SHP77 (cell line): ENCODE measurements around the gene PPP6C.
"Not testable (repeated sequence)": the region's sequence is repeated elsewhere in the genome, so short reads cannot be mapped to it uniquely, and the experiment has no call there.

Source experiments
- DNase-seq, 2 experiments: peaks; one replicate each; lab custom pipeline; 2025; lab: John Stamatoyannopoulos, UW

PPP6C gene

DNA sequence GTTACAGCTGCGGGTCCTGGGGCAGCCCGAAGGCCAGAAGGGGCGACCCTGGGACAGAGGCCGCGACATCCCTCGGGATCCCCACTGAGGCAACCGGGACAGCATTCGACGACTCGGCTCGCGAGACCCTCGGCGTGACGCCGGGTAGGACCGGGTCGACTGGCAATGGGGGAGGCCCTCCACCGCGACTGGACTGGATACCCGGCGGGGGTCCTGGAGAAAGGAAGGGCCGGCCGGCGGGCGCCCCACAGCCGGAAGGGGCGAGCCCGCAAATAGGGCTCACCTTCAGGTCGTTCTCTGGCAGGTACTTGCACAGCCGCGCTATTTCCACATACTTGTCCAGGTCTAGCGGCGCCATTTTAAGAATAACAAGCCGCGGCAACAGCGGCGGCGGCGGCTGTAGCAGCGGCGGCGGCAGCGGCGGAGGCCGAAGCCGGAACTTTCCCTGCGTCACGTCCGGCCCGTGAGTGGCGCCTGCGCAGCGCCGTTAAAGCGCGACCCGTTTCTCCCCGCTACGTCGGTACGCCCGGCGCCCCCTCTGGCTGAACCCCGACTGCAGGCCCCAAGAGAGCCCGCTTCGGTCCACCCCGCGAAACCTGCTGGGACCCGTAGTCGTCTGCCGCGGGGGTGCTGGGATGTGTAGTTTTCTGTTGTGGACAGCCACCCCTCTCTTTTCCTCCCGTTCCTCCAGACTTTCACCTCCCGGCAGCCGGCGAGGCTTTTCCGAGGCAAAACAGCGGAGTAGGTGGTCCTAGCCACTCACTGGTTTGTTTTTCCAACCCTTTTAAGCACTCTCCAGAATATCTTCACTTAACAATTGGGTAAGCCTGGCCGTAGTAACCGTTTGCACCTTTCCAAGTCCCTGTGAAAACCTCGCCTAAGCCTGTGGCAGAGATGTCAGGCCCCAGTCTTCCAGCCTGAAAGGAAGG, at the start of gene PPP6C:
PPP6C (minus strand) TSS at position 443 of the 929 bp plus-strand sequence; CDS start at position 358, 85 bp downstream.
- DNase-seq = peak; percentile 94 to 97

DNA sequence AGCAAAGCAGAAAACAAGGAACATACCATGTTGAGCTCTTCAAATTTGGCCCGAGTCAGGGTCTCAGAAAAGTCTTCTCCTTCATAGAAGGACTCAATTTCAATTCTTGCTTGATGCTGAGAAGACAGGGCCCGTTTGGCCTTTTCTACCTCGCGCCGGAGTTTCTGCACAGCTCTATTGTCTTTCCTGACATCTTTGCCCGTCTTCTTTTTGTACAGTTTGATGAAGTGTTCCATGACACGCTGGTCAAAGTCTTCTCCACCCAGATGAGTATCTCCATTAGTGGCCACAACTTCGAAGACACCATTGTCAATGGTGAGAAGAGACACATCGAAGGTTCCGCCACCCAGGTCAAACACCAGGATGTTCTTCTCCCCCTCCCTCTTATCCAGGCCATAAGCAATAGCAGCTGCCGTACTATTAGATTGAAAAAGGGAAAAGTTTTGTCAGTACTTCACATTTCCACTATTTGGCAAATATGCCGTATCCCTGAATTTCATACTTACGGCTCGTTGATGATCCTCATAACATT, 49.4 kb upstream of the PPP6C start:
- no peak for DNase-seq

DNA sequence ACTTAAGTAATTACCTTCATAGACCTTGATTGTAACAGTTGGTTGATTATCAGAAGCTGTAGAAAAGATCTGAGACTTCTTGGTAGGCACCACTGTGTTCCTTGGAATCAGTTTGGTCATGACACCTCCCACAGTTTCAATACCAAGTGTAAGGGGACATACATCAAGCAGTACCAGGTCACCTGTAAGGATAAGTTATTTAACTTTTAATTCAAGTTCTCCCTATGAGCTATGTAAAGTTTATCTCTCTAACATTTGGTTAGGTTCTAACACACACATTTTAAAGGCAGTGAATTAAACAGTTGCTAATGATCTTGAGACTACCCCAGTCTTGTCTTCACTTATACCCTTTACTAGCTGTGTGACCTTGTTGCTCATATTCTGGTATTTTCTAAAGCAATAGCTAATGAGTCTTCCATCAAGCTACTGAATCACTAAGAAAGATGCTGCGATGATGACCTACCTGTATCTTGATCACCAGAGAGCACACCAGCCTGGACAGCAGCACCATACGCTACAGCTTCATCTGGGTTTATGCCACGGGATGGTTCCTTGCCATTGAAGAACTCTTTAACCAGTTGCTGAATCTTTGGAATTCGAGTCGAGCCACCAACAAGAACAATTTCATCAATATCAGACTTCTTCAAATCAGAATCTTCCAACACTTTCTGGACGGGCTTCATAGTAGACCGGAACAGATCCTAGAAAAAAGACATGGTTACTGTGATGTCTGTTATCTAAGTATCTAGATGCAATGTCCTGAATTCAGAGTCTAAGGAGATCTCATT, 48.7 kb upstream of the PPP6C start:
- no peak for DNase-seq

DNA sequence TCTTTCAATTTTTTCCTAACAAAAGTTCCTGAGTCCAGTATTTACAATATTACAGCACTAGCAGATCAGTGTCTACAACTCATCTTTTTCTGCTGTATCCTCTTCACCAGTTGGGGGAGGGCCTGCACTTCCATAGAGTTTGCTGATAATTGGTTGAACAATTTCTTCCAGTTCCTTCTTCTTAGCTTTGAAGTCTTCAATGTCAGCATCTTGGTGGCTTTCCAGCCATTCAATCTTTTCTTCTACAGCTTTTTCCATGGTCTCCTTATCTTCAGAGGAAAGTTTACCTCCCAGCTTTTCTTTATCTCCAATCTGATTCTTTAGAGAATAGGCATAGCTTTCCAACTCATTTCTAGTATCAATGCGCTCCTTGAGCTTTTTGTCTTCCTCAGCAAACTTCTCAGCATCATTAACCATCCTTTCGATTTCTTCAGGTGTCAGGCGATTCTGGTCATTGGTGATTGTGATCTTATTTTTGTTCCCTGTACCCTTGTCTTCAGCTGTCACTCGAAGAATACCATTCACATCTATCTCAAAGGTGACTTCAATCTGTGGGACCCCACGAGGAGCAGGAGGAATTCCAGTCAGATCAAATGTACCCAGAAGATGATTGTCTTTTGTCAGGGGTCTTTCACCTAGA, 47.0 kb upstream of the PPP6C start:
- DNase-seq = not testable (repeated sequence)

DNA sequence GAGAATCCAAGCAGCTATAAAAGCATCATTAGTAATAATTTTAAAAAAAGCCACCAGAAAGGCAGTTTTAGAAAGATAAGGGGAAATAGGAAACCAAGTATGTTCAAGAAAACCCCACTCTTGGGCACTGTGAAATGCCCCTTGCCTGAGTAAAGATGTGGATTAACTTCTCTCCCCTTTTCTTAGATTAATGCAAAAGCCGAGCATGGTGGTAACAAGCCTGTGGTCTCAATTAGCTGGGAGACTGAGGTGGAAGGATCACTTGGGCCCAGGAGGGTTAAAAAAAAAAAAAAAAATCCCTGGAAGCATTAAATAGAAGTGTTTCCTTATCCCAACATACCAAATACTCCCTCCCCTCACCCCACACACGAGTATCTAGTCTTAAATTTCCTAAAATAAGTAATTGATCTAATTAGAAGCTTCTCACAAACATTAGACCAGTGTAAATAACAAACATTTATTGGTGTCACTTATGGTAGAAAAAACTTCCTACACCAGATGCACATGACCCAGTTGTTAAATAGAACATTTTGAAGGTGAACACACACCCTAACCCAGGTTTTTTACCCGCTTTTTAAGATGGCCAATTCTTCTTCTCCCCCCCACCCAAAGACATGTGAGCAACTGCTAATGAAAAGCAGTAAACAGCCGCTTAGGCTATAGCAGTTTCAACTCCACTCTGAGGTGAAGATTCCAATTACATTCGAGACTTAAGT, 46.4 kb upstream of the PPP6C start:
- DNase-seq = no peak

DNA sequence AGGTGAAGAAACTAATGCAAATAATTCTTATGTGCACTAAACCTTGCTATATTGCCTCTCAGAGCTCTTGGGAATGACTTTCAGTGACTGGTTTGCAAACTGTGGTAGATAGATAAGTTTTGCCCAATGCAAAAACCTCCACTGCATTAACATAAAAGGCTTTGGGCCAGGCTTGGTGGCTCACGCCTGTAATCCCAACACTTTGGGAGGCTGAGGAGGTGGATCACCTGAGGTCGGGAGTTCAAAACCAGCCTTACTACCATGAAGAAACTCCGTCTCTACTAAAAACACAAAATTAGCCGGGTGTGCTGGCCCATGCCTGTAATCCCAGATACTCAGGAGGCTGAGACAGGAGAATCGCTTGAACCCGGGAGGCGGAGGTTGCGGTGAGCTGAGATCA, 44.5 kb upstream of the PPP6C start:
- DNase-seq = not testable (repeated sequence)

DNA sequence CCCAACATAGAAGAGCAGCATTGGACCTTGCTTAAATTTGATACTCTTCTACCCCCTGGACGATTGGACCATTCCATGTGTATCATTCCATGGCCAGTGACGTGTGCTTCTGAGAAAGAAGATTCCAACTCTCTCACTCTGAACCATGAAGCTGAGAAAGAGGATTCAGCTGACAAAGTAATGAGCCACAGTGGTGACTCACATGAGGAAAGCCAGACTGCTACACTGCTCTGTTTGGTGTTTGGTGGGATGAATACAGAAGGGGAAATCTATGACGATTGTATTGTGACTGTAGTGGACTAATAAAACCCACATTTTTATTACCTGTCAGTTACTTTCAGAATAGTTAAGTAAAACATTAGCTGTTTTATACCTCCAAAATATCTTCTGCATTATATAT, 44.1 kb upstream of the PPP6C start:
- DNase-seq = no peak

DNA sequence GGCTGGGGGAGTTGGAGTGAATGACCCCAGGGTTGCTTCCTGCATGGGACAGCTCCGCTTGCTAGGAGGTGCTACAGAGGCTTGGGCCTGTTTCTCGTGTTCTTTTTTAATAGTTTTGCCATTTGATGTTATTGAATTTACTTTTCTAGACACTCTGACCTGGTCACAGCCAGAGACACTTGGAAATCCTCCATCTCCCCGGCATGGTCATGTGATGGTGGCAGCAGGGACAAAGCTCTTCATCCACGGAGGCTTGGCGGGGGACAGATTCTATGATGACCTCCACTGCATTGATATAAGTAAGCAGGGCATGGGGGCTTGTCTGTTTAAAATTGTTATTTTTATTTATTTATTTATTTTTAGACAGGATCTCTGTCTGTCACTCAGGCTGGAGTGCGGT, 38.2 kb upstream of the PPP6C start:
- no peak for DNase-seq

DNA sequence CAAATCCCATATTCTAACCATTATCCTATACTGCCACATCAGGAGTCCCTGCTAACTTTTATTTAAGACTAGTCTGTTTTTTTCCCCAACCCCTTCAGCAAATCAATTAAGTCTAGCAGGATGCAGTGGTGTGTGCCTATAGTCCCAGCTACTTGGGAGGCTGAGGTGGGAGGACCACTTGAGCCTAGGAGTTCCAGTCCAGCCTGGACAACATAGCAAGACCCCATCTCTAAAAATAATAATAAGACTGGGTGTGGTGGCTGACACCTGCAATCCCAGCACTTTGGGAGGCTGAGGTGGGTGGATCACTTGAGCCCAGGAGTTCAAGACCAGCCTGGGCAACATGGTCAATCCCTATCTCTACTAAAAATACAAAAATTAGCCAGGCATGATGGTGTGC, 35.3 kb upstream of the PPP6C start:
- not testable (repeated sequence) for DNase-seq

DNA sequence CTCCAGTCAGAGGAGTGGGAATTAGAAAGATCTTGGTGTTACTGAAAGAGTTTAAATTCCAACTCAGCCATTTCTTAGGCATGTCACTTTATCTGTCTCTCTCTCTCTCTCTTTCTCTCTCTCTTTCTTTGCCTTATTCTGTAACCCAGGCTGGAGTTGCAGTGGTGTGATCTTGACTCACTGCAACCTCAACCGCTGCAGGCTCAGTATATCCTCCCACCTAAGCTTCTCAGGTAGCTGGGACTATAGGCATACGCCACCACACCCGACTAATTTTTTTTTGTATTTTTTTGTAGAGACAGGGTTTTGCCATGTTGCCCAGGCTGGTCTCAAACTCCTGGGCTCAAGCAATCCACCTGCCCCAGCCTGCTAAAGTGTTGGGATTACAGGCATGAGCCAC, 29.0 kb upstream of the PPP6C start:
- DNase-seq = no peak

DNA sequence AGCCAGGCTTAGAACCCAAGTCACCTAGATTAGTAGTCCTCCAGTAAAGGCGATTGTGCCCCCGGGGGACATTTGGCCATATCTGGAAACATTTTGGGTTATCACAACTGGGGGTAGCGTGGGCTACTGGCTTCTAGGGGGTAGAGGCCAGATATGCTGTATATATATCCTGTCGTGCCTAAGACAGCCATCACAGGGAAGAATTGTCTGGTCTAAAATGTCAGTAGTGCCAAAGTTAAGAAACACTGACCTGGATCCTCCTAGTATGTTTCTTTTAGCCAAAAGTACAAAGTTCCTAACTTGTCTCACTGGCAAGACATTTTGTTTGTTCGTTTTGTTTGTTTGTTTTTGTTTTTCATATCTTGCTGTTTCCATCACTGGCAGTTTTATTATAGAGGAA, 24.6 kb upstream of the PPP6C start:
- DNase-seq = no peak

DNA sequence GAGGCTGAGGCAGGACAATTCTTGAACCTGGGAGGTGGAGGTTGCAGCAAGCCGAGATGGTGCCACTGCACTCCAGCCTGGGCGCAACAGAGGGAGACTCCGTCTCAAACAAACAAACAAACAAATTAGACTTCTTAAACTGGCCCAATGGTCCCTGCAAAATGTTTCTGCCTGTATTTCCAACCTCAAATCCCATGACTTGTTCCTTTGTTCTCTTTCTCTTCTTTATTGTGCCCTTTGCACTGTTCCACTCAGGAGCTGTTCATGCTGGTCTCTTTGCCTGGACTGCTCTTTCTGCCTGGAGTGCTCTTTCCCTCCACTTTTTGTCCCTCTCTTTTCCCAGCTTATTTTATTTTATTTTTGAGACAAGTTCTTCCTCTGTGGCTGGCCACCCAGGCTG, 14.9 kb upstream of the PPP6C start:
- DNase-seq = no peak

DNA sequence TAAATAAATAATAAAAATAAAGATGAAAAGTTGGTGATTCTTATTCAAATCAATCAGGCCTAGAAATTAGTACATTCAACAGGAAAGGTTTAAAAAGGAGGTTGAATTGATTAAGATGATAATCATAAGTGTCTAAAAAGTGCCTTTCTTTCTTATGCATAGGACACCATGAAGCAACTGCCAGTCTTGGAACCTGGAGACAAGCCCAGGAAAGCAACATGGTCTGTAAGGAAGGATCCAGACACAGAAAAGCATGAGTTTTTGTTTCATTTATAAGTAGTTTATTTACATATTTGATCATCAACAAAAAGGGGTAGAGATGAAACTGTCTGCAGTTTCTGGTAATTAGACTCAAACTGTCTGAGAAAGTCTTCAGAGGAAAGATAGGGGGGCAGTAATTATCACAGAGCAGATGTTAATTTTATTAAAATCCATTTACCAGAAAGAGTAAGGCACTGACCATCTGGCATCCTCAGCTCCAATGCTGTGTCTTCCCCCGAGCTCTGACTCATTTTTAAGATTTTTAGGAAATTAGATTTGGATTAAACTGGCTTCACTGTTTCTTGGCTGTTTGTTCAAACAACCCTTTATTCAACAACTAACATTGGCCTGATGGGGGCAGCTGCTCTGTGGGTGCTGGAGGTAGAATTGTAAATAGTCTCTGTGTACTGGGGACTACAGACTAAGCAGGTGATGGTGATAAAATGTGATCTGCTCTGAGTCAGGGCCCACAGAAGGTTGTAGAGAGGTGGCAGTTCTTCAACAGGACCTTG, 13.4 kb upstream of the PPP6C start:
- DNase-seq = peak; percentile 49 to 68

DNA sequence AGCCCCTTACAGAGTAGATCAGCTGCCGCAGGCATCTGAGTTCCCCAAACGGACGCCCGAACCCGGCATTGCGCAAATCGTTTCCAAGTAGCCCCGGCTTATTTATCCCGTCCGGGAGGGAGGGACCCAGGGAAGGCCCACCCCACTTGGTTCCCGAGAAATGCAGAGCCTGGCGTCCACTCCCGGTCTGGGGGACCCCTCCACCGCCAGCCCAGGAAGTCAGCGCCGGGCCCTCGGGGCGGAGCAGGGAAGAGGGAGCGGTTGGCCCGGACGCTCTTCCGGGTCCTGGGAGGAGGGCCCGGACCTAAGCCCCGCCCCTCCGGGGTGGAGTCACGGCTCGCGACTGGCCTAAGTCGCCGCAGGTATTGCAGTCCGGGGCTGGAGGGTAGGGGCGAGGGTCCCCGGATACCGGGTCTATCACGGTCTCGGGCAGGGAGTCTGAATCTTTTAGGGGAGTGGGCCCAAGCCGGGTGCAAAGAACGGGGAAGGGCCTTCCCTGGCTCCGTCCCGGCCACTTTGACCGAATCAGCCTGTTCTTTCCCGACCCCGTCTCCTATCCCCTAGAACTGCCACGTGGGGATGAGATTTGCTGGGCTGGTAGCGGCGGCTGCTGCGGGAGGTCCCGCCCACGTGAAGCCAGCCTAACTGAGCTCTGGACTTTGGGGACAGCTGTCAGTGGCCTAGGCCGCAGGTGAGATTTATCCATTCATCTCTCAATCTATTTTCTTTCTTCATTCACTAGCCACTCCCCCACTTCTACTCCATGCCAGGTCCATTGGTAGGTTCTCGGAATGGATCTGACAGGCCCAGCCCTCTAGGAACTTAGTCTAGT, 10.8 kb upstream of the PPP6C start, which contains the start of gene RABEPK:
RABEPK (plus strand) TSS at position 327 of the 832 bp plus-strand sequence. CDS start 2,472 bp downstream, outside the sequence.
- peak; percentile 91 to 93 for DNase-seq

DNA sequence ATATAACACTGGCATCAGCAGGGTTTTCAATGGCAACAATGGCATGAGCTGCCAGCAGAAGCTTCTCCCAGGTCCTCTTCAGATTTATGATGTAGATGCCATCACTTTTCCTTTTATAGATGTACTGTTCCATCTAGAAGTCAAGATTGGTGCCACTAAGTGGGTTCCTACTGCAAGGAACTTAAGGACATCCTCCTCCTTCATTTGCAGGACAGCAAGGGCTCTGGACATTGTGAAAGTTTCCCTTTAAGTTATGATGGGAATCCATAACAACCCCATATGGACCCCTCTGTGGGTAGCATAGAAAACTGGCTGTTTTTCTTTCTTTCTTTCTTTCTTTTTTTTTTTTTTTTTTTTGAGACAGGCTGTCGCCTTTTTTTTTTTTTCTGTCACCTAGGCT, 6.0 kb upstream of the PPP6C start:
- DNase-seq = not testable (repeated sequence)

DNA sequence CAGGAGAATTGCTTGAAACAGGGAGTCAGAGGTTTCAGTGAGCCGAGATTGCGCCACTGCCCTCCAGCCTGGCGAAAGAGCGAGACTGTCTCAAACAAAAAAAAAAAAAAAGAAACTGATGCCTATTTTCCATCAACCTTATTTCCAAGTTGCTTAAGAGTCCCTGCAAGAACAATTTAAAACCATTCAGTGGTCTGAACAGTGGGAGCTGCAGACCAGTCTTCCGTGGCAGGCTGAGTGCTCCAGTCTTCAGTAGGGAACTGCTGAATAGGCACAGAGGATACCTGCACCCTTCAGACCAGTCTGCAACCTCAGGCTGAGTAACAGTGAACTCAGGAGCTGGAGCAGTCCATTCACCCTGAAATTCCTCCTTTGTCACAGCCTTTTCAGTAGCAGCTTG, 4.9 kb upstream of the PPP6C start:
- not testable (repeated sequence) for DNase-seq

DNA sequence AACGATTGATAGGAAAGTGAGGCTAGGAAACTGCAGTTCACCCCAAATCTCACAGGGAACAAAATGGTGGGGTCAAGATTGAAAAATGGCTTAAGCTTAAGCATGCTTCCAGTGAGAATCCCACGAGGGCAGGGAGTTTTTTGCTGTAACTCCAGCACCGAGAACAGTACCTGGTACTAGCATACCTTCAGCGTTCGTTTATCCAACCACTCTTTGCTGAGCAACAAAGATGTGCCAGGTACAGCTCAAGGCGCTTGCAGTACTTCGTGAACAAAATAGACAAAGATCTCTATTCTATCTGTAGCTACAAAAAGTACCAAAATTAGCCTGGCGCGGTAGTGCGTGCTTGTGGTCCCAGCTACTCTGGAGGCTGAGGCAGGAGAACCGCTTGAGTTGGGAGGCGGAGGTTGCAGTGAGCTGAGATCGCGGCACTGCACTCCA, 778 bp upstream of the PPP6C start:
- DNase-seq = peak in 1 of 2 experiments; percentile 39

DNA sequence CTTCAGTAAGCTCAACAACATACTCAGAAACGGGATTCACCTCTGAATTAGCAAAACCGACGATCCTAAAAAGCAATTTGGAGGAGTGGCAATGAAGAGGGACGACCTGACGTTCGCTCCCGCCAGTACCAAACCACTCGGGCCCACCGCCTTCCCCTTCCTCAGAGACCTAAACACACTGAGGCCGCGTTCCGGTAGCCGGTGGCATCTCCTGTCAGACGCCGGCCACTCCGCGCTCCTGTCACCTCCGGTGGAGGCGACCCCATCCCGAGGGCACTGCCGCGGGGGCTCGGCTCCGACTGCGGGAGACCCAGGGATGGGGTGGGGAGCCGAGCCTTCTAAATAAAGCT, 617 bp downstream of the PPP6C start:
- peak in 1 of 2 experiments; percentile 18 for DNase-seq

DNA sequence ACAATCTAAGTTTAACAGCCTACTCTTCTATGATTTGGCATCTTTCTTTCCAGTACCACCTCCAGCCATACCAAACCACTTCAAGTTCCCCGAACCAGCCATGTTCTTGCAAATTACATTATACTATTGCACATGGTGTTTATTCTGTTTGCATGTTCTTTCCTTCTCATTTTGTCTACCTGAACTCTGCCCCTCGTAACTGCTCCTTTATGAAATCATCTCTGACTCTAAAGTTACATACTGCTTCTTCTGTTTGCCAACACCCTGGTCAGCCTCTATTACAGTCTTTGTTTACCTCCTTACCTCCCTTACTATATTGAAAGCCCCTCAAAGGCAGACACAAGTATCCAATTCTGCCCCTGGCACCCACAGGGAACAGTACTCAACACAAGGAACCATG, 6.0 kb downstream of the PPP6C start:
- no peak for DNase-seq

DNA sequence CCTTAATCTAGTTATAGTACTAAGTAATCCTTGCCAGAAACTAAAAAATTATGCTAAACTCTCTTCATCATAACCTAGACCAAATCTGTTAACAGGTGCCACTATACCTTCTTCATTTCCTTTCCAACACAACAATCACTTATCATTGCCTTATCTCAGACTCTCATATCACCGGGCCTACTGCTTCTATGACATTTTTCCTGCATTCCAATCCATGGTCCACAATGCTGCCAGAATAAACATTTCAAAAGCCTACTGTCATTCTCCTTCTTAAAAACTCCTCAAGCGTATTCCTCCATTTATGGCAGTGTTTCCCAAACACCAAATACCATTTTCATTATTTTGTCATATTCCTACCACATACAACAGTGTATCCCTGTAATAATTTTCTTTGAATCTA, 6.5 kb downstream of the PPP6C start:
- DNase-seq = no peak
